WI38 (cell line): ENCODE data around the gene DCLK1.
"Not testable (repeated sequence)": the region's sequence is repeated elsewhere in the genome, so short reads cannot be mapped to it uniquely, and the experiment has no call there.

Experiments
- H3K4me3 ChIP-seq: 2 replicates; pipeline ENCODE4 v1.5.1; 2011; ENCODE audit warnings: low read depth, mild to moderate bottlenecking, control low read depth, low read length
- CTCF ChIP-seq: IDR thresholded peaks from 2 replicates; pipeline ENCODE4 v1.5.1; 2012; ENCODE audit warnings: low read depth, mild to moderate bottlenecking, control low read depth, low read length

The DCLK1 gene

GRCh38 chr13:35983206-35983605 lies 148.0 kb downstream of the DCLK1 start:
- H3K4me3 ChIP-seq, result no peak overlapping the region
- no peak for TF ChIP-seq CTCF

- no peak for TF ChIP-seq CTCF
- no peak overlapping the region for H3K4me3 ChIP-seq
Measured at GRCh38 chr13:35979361-35979951, 151.7 kb downstream of the DCLK1 start.

DNA sequence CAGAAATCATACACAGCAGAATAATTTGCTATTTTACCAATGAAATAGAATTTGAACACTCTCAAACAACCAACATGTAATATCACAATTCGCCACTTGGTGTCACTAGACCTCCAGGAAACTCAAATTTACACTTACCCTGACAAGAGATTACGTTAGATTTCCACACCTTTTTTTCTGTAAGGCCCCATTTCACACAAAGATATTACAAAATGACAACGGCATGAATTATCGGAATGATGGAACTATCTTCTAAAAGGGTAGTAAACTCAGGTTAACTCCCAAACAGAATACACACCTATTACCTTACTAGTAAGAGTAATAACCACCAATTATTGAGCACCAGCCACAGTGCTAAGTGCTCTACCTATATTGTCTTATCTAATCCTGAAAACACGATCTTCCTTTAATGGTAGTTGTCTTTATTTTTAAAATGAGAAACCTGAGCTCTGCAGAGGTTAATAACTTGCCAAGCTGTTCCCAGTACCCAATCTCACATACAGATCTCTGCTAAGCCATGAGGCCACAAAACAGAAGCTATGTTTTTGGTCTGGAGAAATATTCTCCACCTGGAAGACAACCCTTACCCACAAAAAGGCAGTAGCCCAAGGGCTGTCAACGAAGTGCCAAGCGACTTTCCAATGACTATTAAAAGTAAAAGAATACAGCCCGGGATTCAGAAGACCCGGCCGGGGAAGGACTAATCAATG lies 152.4 kb downstream of the DCLK1 start:
- peak; percentile 29; the same call in 1 of the 2 replicates for TF ChIP-seq CTCF
- no peak overlapping the region for H3K4me3 ChIP-seq

- no peak overlapping the region for H3K4me3 ChIP-seq
- no peak for TF ChIP-seq CTCF
Measured at GRCh38 chr13:35977060-35977459, 154.1 kb downstream of the DCLK1 start.

GRCh38 chr13:35976126-35976525 lies 155.1 kb downstream of the DCLK1 start:
- no peak for TF ChIP-seq CTCF
- H3K4me3 ChIP-seq, result no peak overlapping the region

DNA sequence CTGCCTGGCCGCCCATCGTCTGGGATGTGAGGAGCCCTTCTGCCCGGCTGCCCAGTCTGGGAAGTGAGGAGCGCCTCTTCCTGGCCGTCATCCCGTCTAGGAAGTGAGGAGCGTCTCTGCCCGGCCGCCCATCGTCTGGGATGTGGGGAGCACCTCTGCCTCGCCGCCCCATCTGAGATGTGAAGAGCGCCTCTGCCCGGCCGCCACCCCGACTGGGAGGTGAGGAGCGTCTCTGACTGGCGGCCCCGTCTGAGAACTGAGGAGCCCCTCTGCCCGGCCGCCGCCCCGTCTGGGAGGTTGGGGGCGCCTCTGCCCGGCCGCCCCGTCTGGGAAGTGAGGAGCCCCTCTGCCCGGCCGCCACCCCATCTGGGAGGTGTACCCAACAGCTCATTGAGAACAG lies 164.2 kb downstream of the DCLK1 start:
- not testable (repeated sequence) for H3K4me3 ChIP-seq

- H3K4me3 ChIP-seq, result no peak overlapping the region
- no peak for TF ChIP-seq CTCF
Measured at GRCh38 chr13:35966024-35966423, 165.2 kb downstream of the DCLK1 start.
